Measurements from ENCODE around the gene ZNF653. TPM values are rescaled to one million over a fixed set of nuclear protein-coding genes. Genes with fewer than 3 reads are reported as not detected.

ZNF653 gene
- total RNA-seq, 1 donor from 2014 or later: 10.3 TPM

- Mint-ChIP-seq H3K36me3 (ENCODE audit: unreplicated experiment) (peaks cover 6% of the 10 kb centered on the region), H3K4me3 (ENCODE audit: unreplicated experiment) (no peak overlapping the region), H3K27me3 (ENCODE audit: unreplicated experiment) (no peaks in the 10 kb centered on the region), H3K4me1 (ENCODE audit: unreplicated experiment) (peaks cover 3% of the 10 kb centered on the region), H3K27ac (ENCODE audit: unreplicated experiment) (no peak overlapping the region), H3K9me3 (ENCODE audit: unreplicated experiment) (no peaks in the 10 kb centered on the region)
- TF ChIP-seq, protein P1, sequence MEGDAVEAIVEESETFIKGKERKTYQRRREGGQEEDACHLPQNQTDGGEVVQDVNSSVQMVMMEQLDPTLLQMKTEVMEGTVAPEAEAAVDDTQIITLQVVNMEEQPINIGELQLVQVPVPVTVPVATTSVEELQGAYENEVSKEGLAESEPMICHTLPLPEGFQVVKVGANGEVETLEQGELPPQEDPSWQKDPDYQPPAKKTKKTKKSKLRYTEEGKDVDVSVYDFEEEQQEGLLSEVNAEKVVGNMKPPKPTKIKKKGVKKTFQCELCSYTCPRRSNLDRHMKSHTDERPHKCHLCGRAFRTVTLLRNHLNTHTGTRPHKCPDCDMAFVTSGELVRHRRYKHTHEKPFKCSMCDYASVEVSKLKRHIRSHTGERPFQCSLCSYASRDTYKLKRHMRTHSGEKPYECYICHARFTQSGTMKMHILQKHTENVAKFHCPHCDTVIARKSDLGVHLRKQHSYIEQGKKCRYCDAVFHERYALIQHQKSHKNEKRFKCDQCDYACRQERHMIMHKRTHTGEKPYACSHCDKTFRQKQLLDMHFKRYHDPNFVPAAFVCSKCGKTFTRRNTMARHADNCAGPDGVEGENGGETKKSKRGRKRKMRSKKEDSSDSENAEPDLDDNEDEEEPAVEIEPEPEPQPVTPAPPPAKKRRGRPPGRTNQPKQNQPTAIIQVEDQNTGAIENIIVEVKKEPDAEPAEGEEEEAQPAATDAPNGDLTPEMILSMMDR (IDR thresholded peaks at IDR 0.05): no peak
- DNase-seq (ENCODE audit: extremely low spot score, unreplicated experiment): no peak
These were observed 57.2 kb downstream of the ZNF653 start for GRCh38 chr19:11448410-11448809.

DNA sequence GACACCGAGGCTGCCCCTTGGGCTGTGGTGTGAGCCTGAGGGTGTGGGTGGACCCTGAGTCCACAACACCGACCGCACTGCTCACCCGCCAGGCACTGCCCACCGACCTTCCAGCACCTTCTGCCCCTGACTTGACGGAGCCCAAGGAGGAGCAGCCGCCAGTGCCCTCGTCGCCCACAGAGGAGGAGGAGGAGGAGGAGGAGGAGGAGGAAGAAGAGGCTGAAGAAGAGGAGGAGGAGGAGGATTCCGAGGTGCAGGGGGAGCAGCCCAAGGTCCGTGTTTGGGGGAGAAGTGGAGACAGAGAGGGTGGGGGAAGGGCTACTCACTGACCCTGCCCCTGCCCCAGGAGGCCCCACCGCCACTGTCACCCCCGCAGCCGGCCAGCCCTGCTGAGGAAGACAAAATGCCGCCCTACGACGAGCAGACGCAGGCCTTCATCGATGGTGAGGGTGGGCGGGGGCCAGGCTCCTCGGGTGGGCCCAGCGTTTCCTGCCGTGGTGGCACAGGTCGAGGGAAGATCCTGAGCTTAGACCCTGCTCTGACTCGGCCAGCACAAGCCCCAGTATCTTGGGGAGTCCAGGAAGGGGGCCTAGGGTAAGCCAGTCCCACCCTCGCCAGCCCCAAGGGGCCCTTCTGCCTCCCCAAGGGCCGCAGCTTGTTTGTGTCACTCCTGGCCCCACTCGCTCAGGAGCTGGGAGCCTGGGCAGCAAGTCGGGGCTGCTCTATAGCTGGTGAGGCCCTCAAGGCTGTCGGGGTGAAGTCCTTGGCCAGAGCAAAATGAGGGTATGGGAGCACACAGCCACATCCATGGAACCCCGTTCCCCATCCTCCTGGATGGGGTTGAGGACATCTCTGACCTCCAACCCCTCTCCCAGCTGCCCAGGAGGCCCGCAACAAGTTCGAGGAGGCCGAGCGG is 58.0 kb downstream of the ZNF653 start:
- Mint-ChIP-seq H3K27me3 (ENCODE audit: unreplicated experiment) (no peaks in the 10 kb centered on the region), H3K36me3 (ENCODE audit: unreplicated experiment) (peaks cover 6% of the 10 kb centered on the region), H3K27ac (ENCODE audit: unreplicated experiment) (no peak overlapping the region), H3K4me1 (ENCODE audit: unreplicated experiment) (peaks cover 3% of the 10 kb centered on the region), H3K4me3 (ENCODE audit: unreplicated experiment) (no peak overlapping the region), H3K9me3 (ENCODE audit: unreplicated experiment) (no peaks in the 10 kb centered on the region)
- DNase-seq (ENCODE audit: extremely low spot score, unreplicated experiment): no peak
- TF ChIP-seq, protein P1 (IDR thresholded peaks at IDR 0.05): no peak

- no peak overlapping the region for H3K27ac Mint-ChIP-seq (ENCODE audit: unreplicated experiment)
- H3K36me3 Mint-ChIP-seq (ENCODE audit: unreplicated experiment): peaks cover 11% of the 10 kb centered on the region
- H3K27me3 Mint-ChIP-seq (ENCODE audit: unreplicated experiment): no peaks in the 10 kb centered on the region
- H3K4me3 Mint-ChIP-seq (ENCODE audit: unreplicated experiment): no peak overlapping the region
- no peak for DNase-seq (ENCODE audit: extremely low spot score, unreplicated experiment)
- TF ChIP-seq, protein P1 (IDR thresholded peaks at IDR 0.05): peak; percentile 72
- no peaks in the 10 kb centered on the region for H3K4me1 Mint-ChIP-seq (ENCODE audit: unreplicated experiment)
- no peaks in the 10 kb centered on the region for H3K9me3 Mint-ChIP-seq (ENCODE audit: unreplicated experiment)
These were observed 58.9 kb downstream of the ZNF653 start for GRCh38 chr19:11446652-11447301.

- H3K4me3 Mint-ChIP-seq (ENCODE audit: unreplicated experiment): no peak overlapping the region
- no peaks in the 10 kb centered on the region for H3K27me3 Mint-ChIP-seq (ENCODE audit: unreplicated experiment)
- TF ChIP-seq, protein P1 (IDR thresholded peaks at IDR 0.05): no peak
- no peaks in the 10 kb centered on the region for H3K4me1 Mint-ChIP-seq (ENCODE audit: unreplicated experiment)
- no peak for DNase-seq (ENCODE audit: extremely low spot score, unreplicated experiment)
- H3K9me3 Mint-ChIP-seq (ENCODE audit: unreplicated experiment): no peaks in the 10 kb centered on the region
- no peak overlapping the region for H3K27ac Mint-ChIP-seq (ENCODE audit: unreplicated experiment)
- H3K36me3 Mint-ChIP-seq (ENCODE audit: unreplicated experiment): peaks cover 13% of the 10 kb centered on the region
These were observed 59.4 kb downstream of the ZNF653 start for GRCh38 chr19:11446271-11446651.

- Mint-ChIP-seq H3K36me3 (ENCODE audit: unreplicated experiment) (peaks cover 15% of the 10 kb centered on the region), H3K27ac (ENCODE audit: unreplicated experiment) (no peak overlapping the region), H3K9me3 (ENCODE audit: unreplicated experiment) (no peaks in the 10 kb centered on the region), H3K27me3 (ENCODE audit: unreplicated experiment) (no peaks in the 10 kb centered on the region), H3K4me1 (ENCODE audit: unreplicated experiment) (no peaks in the 10 kb centered on the region), H3K4me3 (ENCODE audit: unreplicated experiment) (no peak overlapping the region)
- DNase-seq (ENCODE audit: extremely low spot score, unreplicated experiment): no peak
- TF ChIP-seq, protein P1 (IDR thresholded peaks at IDR 0.05): no peak
These were observed 60.5 kb downstream of the ZNF653 start for GRCh38 chr19:11445141-11445540.
